Keratinocyte (primary cell): ENCODE data around the gene PIGN. TPM values are rescaled to one million over a fixed set of nuclear protein-coding genes. Genes with fewer than 3 reads are reported as not detected.

Source experiments
- DNase-seq: peaks from one replicate; pipeline ENCODE4 v3.0.0-alpha.2; 2011; ENCODE audit warnings: low read depth, missing footprints, low spot score
- FAIRE-seq: peaks from 2 replicates; lab custom pipeline; 2011; peaks lifted over from hg19 to GRCh38; lab: Jason Lieb, UNC
- H2AFZ ChIP-seq: 2 replicates; pipeline ENCODE4 v1.6.0; 2012; ENCODE audit warnings: low read length, control low read depth, inconsistent platforms; ENCODE audit not compliant: control insufficient read depth
- H3K27ac ChIP-seq: 2 replicates; pipeline ENCODE4 v1.5.1; 2011; ENCODE audit warnings: low read length; ENCODE audit not compliant: control insufficient read depth, insufficient read depth
- H3K27me3 ChIP-seq: 3 replicates; pipeline ENCODE4 v1.6.0; 2011; ENCODE audit warnings: low read length; ENCODE audit not compliant: control insufficient read depth, insufficient read depth; ENCODE audit errors: extremely low read depth
- H3K36me3 ChIP-seq, 2 experiments: 2 replicates in 1 of 2; 3 replicates in 1 of 2; pipeline ENCODE4 v1.5.1; 2011; ENCODE audit warnings: low read length in 2 of 2, mild to moderate bottlenecking in 1 of 2; ENCODE audit not compliant: control insufficient read depth in 2 of 2, insufficient read depth in 2 of 2; ENCODE audit errors: extremely low read depth in 1 of 2
- H3K4me1 ChIP-seq: 3 replicates; pipeline ENCODE4 v1.5.1; 2011; ENCODE audit warnings: low read length; ENCODE audit not compliant: control insufficient read depth, insufficient read depth; ENCODE audit errors: extremely low read depth
- H3K4me2 ChIP-seq: 3 replicates; pipeline ENCODE4 v1.6.0; 2011; ENCODE audit warnings: low read depth, low read length; ENCODE audit not compliant: control insufficient read depth, insufficient read depth; ENCODE audit errors: extremely low read depth
- H3K4me3 ChIP-seq, 3 experiments: fragments of 200-600 bp in 1 of 3; sonication (generic) in 1 of 3; 2 replicates in 2 of 3; 3 replicates in 1 of 3; pipeline ENCODE4 v1.5.1; 2011 to 2016; ENCODE audit warnings: low read length in 3 of 3, mild to moderate bottlenecking in 3 of 3, control low read depth in 2 of 3, inconsistent platforms in 1 of 3, low read depth in 1 of 3, mixed read lengths in 1 of 3, mixed run types in 1 of 3, moderate library complexity in 1 of 3; ENCODE audit not compliant: control insufficient read depth in 2 of 3, insufficient read depth in 2 of 3; ENCODE audit errors: extremely low read depth in 1 of 3
- H3K79me2 ChIP-seq: 2 replicates; pipeline ENCODE4 v1.6.0; 2012; ENCODE audit warnings: low read length; ENCODE audit not compliant: control insufficient read depth, insufficient read depth
- H3K9ac ChIP-seq: 3 replicates; pipeline ENCODE4 v1.6.0; 2011; ENCODE audit warnings: low read length; ENCODE audit not compliant: control insufficient read depth, insufficient read depth; ENCODE audit errors: extremely low read depth
- H3K9me1 ChIP-seq: 3 replicates; pipeline ENCODE4 v1.6.0; 2011; ENCODE audit warnings: low read length; ENCODE audit not compliant: control insufficient read depth, insufficient read depth; ENCODE audit errors: extremely low read depth
- H3K9me3 ChIP-seq: 2 replicates; pipeline ENCODE4 v1.5.1; 2012; ENCODE audit warnings: low read depth, low read length; ENCODE audit not compliant: control insufficient read depth
- H4K20me1 ChIP-seq: 3 replicates; pipeline ENCODE4 v1.6.0; 2011; ENCODE audit warnings: low read length; ENCODE audit not compliant: control insufficient read depth, insufficient read depth; ENCODE audit errors: extremely low read depth
- EZH2 ChIP-seq: IDR thresholded peaks from one replicate; pipeline ENCODE4 v1.6.1; 2012; ENCODE audit warnings: inconsistent platforms, mild to moderate bottlenecking, low read length, moderate library complexity
- dilution Hi-C: fragments of 300-500 bp; cut with MboI; formaldehyde crosslinking; loops from one replicate; pipeline ENCODE4 v1.7.0; 2020; ENCODE audit warnings: low sequenced_read_pairs; ENCODE audit not compliant: extremely low pct_ligation_motif_present
- polyA plus RNA-seq, 5 experiments: library from polyadenylated mRNA; depleted of rRNA in 3 of 5; stranded (reverse) in 3 of 5; stranded (forward) in 1 of 5; unstranded in 1 of 5; fragments of >200 nt; gene quantifications; 1 replicate in 1 of 5; 2 replicates in 3 of 5; 3 replicates in 1 of 5; pipeline versions ENCODE4 v1.2.1 to v1.2.3, GENCODE V29; 2011 to 2012; ENCODE audit warnings: missing spikeins in 2 of 5, low read depth in 1 of 5, low replicate concordance in 1 of 5
- TF ChIP-seq, protein P1 (sequence below), 3 experiments: IDR thresholded peaks in 1 of 3; conservative IDR thresholded peaks in 1 of 3; optimal IDR thresholded peaks in 1 of 3; 2 replicates in 2 of 3; 3 replicates in 1 of 3; pipeline versions ENCODE3 to v1.5.1; 2011; ENCODE audit warnings: low read length in 3 of 3, mild to moderate bottlenecking in 3 of 3, moderate library complexity in 2 of 3, control low read depth in 1 of 3, inconsistent platforms in 1 of 3; ENCODE audit not compliant: insufficient read depth in 2 of 3; ENCODE audit errors: extremely low read depth in 1 of 3

The PIGN gene
- polyA plus RNA-seq, 1 donor (not counting 4 experiments of a cell fraction or from before 2014, with no cell fraction given), result 41.2 TPM

DNA sequence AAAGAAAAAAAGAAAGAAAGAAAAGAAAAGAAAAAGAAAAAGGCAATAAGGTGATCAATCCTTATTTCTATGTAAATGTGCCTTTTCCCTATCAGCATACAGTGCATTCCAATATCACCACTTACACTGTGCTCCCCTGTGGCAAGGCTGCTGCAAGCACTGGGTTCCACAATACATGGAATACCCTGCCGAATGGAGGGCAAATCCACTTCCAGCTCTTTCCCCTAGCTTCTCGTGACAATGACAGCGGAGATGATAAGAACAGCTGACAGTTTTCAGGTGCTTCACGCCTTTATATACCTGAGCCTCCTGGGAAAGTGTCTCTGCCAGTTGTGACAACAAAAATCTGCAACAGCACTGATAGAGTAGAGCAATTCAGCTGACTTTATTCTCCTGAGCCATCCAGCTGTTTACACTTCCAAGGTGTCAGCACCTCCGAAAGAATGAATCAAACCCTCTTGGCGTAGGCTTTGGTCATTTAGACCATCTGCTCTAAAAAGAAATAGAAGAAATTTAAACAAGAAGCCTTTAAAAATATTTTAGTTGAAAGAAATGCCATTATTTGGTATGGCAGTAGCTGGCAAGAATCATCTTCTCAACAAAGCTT, 158.8 kb downstream of the PIGN start:
- Histone ChIP-seq H3K36me3 (no peaks in the 10 kb centered on the region), H3K4me2 (no peak overlapping the region), H3K4me1 (peaks cover 11% of the 10 kb centered on the region), H2AFZ (no peak overlapping the region), H4K20me1 (no peaks in the 10 kb centered on the region), H3K27me3 (no peaks in the 10 kb centered on the region), H3K9ac (no peak overlapping the region), H3K4me3 (no peak overlapping the region), H3K79me2 (no peaks in the 10 kb centered on the region), H3K27ac (no peak overlapping the region), H3K9me1 (no peaks in the 10 kb centered on the region), H3K9me3 (no peaks in the 10 kb centered on the region)
- TF ChIP-seq, protein P1, sequence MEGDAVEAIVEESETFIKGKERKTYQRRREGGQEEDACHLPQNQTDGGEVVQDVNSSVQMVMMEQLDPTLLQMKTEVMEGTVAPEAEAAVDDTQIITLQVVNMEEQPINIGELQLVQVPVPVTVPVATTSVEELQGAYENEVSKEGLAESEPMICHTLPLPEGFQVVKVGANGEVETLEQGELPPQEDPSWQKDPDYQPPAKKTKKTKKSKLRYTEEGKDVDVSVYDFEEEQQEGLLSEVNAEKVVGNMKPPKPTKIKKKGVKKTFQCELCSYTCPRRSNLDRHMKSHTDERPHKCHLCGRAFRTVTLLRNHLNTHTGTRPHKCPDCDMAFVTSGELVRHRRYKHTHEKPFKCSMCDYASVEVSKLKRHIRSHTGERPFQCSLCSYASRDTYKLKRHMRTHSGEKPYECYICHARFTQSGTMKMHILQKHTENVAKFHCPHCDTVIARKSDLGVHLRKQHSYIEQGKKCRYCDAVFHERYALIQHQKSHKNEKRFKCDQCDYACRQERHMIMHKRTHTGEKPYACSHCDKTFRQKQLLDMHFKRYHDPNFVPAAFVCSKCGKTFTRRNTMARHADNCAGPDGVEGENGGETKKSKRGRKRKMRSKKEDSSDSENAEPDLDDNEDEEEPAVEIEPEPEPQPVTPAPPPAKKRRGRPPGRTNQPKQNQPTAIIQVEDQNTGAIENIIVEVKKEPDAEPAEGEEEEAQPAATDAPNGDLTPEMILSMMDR (optimal IDR thresholded peaks at IDR 0.05 in 1 of 3, IDR thresholded peaks at IDR 0.05 in 1 of 3, conservative IDR thresholded peaks at IDR 0.05 in 1 of 3; ENCODE audit: extremely low read depth in 1 of 3, insufficient read depth in 2 of 3, low read length in 3 of 3), result no peak
- no peak for TF ChIP-seq EZH2
- DNase-seq (no peak), FAIRE-seq (no peak)
- dilution Hi-C loops, result no loop called here

- H3K36me3 ChIP-seq, result no peaks in the 10 kb centered on the region
- H3K4me1 ChIP-seq, result peaks cover 11% of the 10 kb centered on the region
- no peak overlapping the region for H3K4me3 ChIP-seq
- H3K9me1 ChIP-seq, result no peaks in the 10 kb centered on the region
- H3K9me3 ChIP-seq, result no peaks in the 10 kb centered on the region
- no peak overlapping the region for H3K9ac ChIP-seq
- H3K79me2 ChIP-seq, result no peaks in the 10 kb centered on the region
- FAIRE-seq (peak; percentile 89), DNase-seq (no peak)
- no peak for TF ChIP-seq EZH2
- TF ChIP-seq, protein P1 (optimal IDR thresholded peaks at IDR 0.05 in 1 of 3, IDR thresholded peaks at IDR 0.05 in 1 of 3, conservative IDR thresholded peaks at IDR 0.05 in 1 of 3; ENCODE audit: extremely low read depth in 1 of 3, insufficient read depth in 2 of 3, low read length in 3 of 3), result no peak
- dilution Hi-C loops, result no loop called here
- no peak overlapping the region for H3K27ac ChIP-seq
- no peaks in the 10 kb centered on the region for H4K20me1 ChIP-seq
- H3K27me3 ChIP-seq, result no peaks in the 10 kb centered on the region
- no peak overlapping the region for H3K4me2 ChIP-seq
- H2AFZ ChIP-seq, result peak overlapping the region; percentile 24
These were observed 160.3 kb downstream of the PIGN start for GRCh38 chr18:62026586-62026985.
